Progenitor cell of endocrine pancreas (in vitro differentiated cells): ENCODE results near the gene GLYR1. TPM values are rescaled to one million over a fixed set of nuclear protein-coding genes. Genes with fewer than 3 reads are reported as not detected.

Source experiments
- DNase-seq: peaks from one replicate; pipeline ENCODE4 v3.0.0; 2021; ENCODE audit warnings: low spot score; ENCODE audit not compliant: unreplicated experiment
- H3K27ac Mint-ChIP-seq: 2 replicates; pipeline ENCODE4 v1.8.0; 2021; ENCODE audit warnings: mild to moderate bottlenecking, moderate library complexity, mixed read lengths
- H3K27me3 Mint-ChIP-seq: 2 replicates; pipeline ENCODE4 v1.8.0; 2021; ENCODE audit warnings: mixed read lengths
- H3K36me3 Mint-ChIP-seq: 2 replicates; pipeline ENCODE4 v1.8.0; 2022; ENCODE audit warnings: mixed read lengths; ENCODE audit not compliant: insufficient read depth
- H3K4me1 Mint-ChIP-seq: 2 replicates; pipeline ENCODE4 v1.8.0; 2021; ENCODE audit warnings: low read depth, mixed read lengths
- H3K4me3 Mint-ChIP-seq: 2 replicates; pipeline ENCODE4 v1.8.0; 2021; ENCODE audit warnings: low read depth, mild to moderate bottlenecking, moderate library complexity, mixed read lengths
- H3K9me3 Mint-ChIP-seq: 2 replicates; pipeline ENCODE4 v1.8.0; 2021; ENCODE audit warnings: low read depth, mixed read lengths
- CTCF ChIP-seq: fragments of 200-600 bp; sonication (generic); IDR thresholded peaks from one replicate; pipeline ENCODE4 v1.5.0; 2021; ENCODE audit warnings: antibody characterized with exemption, mild to moderate bottlenecking; ENCODE audit not compliant: unreplicated experiment
- total RNA-seq: library from RNA; stranded (reverse); gene quantifications from 2 replicates; pipeline ENCODE4 v1.2.1, GENCODE V29; 2021

GLYR1 gene
- total RNA-seq, 1 donor from 2014 or later = 129 TPM

GRCh38 chr16:4796982-4797804 lies 49.9 kb downstream of the GLYR1 start:
- Mint-ChIP-seq H3K27me3 (no peaks in the 10 kb centered on the region), H3K4me3 (no peak overlapping the region), H3K4me1 (peaks cover 4% of the 10 kb centered on the region), H3K36me3 (peaks cover 2% of the 10 kb centered on the region), H3K27ac (no peak overlapping the region), H3K9me3 (no peaks in the 10 kb centered on the region)
- no peak for TF ChIP-seq CTCF
- DNase-seq = no peak

GRCh38 chr16:4795828-4796572 lies 51.1 kb downstream of the GLYR1 start:
- no peak overlapping the region for H3K27ac Mint-ChIP-seq
- TF ChIP-seq CTCF = no peak
- H3K4me3 Mint-ChIP-seq = no peak overlapping the region
- no peak for DNase-seq
- H3K27me3 Mint-ChIP-seq = no peaks in the 10 kb centered on the region
- peaks cover 1% of the 10 kb centered on the region for H3K4me1 Mint-ChIP-seq
- no peaks in the 10 kb centered on the region for H3K9me3 Mint-ChIP-seq
- H3K36me3 Mint-ChIP-seq = peaks cover 2% of the 10 kb centered on the region

DNA sequence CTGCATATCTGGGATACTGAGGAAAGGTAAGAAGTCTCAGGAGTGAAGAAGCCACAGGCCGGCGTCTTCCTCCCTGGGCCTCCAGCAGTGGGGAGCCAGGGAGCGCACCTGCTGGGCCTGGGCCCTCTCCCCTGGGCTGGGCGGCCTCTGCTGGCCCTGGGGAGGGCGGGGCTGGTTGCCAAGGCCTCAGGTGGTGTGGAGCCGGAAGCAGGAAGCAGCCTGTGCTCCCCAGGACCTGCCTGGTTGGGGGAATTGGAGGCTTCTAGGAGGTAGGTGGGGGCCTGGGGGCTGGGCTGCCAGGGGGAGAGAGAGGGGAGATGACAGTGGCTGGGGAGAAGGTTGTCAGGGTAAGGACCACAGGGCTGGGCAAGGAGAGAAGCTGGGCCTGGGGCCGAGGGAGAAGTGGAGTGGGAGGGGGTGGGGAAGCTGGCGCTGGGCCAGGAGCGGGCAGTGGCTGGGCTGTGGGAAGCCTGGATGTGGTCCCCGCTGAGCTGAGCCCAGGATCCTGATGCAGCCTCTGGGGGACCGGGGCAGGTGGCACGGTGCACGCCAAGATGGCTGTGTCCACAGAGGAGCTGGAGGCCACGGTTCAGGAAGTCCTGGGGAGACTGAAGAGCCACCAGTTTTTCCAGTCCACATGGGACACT lies 51.8 kb downstream of the GLYR1 start, which contains the start of gene SMIM22:
Gene SMIM22 (plus strand): TSS at position 189 of the 647 bp plus-strand sequence. CDS start 366 bp downstream, at position 555.
- no peaks in the 10 kb centered on the region for H3K4me1 Mint-ChIP-seq
- no peak within 1 kb of the TSS for H3K27ac Mint-ChIP-seq
- TF ChIP-seq CTCF = no peak
- H3K9me3 Mint-ChIP-seq = no peaks in the 10 kb centered on the region
- peaks cover 2% of the 10 kb centered on the region for H3K36me3 Mint-ChIP-seq
- no peak for DNase-seq
- H3K27me3 Mint-ChIP-seq = no peaks in the 10 kb centered on the region
- H3K4me3 Mint-ChIP-seq = no peak within 1 kb of the TSS

DNA sequence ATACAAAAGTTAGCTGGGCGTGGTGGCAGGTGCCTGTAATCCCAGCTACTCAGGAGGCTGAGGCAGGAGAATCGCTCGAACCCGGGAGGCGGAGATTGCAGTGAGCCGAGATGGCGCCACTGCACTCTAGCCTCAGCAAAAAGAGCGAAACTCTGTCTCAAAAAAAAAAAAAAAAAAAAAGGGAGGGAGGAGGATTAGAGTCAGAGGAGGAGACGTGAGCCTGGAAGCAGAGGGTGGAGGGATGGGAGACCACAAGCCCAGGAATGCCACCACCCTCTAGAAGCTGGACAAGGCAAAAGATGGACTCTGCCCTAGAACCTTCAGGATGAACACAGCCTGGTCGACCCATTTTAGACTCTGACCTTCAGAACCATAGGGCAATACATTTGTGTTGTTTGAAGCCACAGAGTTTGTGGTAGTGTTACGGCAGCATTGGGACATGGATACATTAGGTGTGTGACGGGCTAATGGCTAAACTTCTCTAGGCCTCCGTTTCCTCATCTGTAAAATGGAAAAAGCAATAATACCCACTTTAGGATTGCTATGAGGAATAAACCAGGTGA lies 54.1 kb downstream of the GLYR1 start:
- no peak for TF ChIP-seq CTCF

GRCh38 chr16:4790871-4791270 lies 56.2 kb downstream of the GLYR1 start:
- H3K27ac Mint-ChIP-seq = no peak overlapping the region
- TF ChIP-seq CTCF = no peak
- no peaks in the 10 kb centered on the region for H3K27me3 Mint-ChIP-seq
- no peaks in the 10 kb centered on the region for H3K9me3 Mint-ChIP-seq
- no peak overlapping the region for H3K4me3 Mint-ChIP-seq
- no peaks in the 10 kb centered on the region for H3K36me3 Mint-ChIP-seq
- peaks cover 14% of the 10 kb centered on the region for H3K4me1 Mint-ChIP-seq
- no peak for DNase-seq

More for the DNA sequence above, 54.1 kb downstream of the GLYR1 start:
- peaks cover 2% of the 10 kb centered on the region for H3K36me3 Mint-ChIP-seq
- no peak overlapping the region for H3K27ac Mint-ChIP-seq
- peaks cover 10% of the 10 kb centered on the region for H3K4me1 Mint-ChIP-seq
- H3K9me3 Mint-ChIP-seq = no peaks in the 10 kb centered on the region
- DNase-seq = no peak
- H3K4me3 Mint-ChIP-seq = no peak overlapping the region
- no peaks in the 10 kb centered on the region for H3K27me3 Mint-ChIP-seq
